Measurements from ENCODE around the gene VAV1. TPM values are rescaled to one million over a fixed set of nuclear protein-coding genes. Genes with fewer than 3 reads are reported as not detected.

VAV1 gene
- total and polyA plus RNA-seq, 2 experiments from 2014 or later, result 0.82 to 1.8 TPM

DNA sequence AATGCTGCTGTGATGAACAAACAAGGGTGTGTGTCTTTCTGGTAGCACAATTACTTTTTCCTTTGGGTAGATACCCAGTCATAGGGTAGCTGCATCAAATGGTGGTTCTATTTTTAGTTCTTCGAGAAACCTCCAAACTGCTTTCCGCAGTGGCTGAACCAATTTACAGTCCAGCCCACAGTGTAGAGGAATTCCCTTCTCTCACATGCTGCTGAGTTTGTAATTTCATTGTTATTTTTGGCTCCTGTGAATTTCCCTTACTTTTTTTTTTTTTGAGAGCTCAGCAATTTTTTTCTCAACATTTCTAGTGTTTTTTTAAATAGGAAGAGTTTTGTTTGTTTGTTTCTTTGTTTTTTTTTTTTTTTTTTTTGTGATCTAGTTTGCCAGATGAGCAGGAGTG, 77.4 kb downstream of the VAV1 start:
- Histone ChIP-seq H4K20me1 (replicated peaks; ENCODE audit: insufficient read depth) (no peaks in the 10 kb centered on the region), H3K27me3 (ENCODE audit: insufficient read depth) (no peaks in the 10 kb centered on the region), H3K4me2 (no peak overlapping the region), H3F3A (replicated peaks; ENCODE audit: low read depth) (no peaks in the 10 kb centered on the region), H3K79me2 (replicated peaks; ENCODE audit: insufficient read depth) (no peaks in the 10 kb centered on the region), H3K4me3 (no peak overlapping the region), H3K27ac (ENCODE audit: low read depth) (no peak overlapping the region), H3K4me1 (ENCODE audit: insufficient read depth) (no peaks in the 10 kb centered on the region), H3K36me3 (ENCODE audit: insufficient read depth) (no peaks in the 10 kb centered on the region), H2AFZ (no peak overlapping the region), H3K9me2 (ENCODE audit: insufficient read depth) (no peaks in the 10 kb centered on the region)
- peaks cover 15% of the 10 kb centered on the region for H3K36me3 Mint-ChIP-seq (ENCODE audit: low read depth)
- ATAC-seq (no peak), DNase-seq (ENCODE audit: low spot score) (no peak)
- H3K27me3 Mint-ChIP-seq (ENCODE audit: insufficient read depth, low read depth, poor library complexity), result peaks cover 6% of the 10 kb centered on the region
- peaks cover 70% of the 10 kb centered on the region for H3K9me3 Mint-ChIP-seq
- H3K4me3 Mint-ChIP-seq, result no peak overlapping the region
- no peaks in the 10 kb centered on the region for H3K4me1 Mint-ChIP-seq
- no peak for TF ChIP-seq ZNF114 (CRISPR knock-in tag; IDR thresholded peaks at IDR 0.05)
- TF ChIP-seq ZNF462 (CRISPR knock-in tag; IDR thresholded peaks at IDR 0.05), result no peak
- TF ChIP-seq REST (IDR thresholded peaks at IDR 0.05; ENCODE audit: unreplicated experiment), result no peak
- no peak for TF ChIP-seq EZH2 (IDR thresholded peaks at IDR 0.05; ENCODE audit: low read depth, unreplicated experiment)
- TF ChIP-seq JUNB (IDR thresholded peaks at IDR 0.05; ENCODE audit: unreplicated experiment), result no peak
- TF ChIP-seq STAT1 (IDR thresholded peaks at IDR 0.05; ENCODE audit: unreplicated experiment), result no peak
- no peak for TF ChIP-seq EZH2phosphoT487 (IDR thresholded peaks at IDR 0.05; ENCODE audit: unreplicated experiment)
- TF ChIP-seq ETS1 (IDR thresholded peaks at IDR 0.05), result no peak
- TF ChIP-seq, protein P1, sequence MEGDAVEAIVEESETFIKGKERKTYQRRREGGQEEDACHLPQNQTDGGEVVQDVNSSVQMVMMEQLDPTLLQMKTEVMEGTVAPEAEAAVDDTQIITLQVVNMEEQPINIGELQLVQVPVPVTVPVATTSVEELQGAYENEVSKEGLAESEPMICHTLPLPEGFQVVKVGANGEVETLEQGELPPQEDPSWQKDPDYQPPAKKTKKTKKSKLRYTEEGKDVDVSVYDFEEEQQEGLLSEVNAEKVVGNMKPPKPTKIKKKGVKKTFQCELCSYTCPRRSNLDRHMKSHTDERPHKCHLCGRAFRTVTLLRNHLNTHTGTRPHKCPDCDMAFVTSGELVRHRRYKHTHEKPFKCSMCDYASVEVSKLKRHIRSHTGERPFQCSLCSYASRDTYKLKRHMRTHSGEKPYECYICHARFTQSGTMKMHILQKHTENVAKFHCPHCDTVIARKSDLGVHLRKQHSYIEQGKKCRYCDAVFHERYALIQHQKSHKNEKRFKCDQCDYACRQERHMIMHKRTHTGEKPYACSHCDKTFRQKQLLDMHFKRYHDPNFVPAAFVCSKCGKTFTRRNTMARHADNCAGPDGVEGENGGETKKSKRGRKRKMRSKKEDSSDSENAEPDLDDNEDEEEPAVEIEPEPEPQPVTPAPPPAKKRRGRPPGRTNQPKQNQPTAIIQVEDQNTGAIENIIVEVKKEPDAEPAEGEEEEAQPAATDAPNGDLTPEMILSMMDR (conservative IDR thresholded peaks at IDR 0.05; ENCODE audit: low read depth in 2 of 2), result no peak
- TF ChIP-seq NANOG (IDR thresholded peaks at IDR 0.05; ENCODE audit: borderline replicate concordance), result no peak
- TF ChIP-seq POLR2AphosphoS5 (IDR thresholded peaks at IDR 0.05; ENCODE audit: low read depth), result no peak
- no peak for TF ChIP-seq CREB1 (CRISPR knock-in tag; IDR thresholded peaks at IDR 0.05; ENCODE audit: low read depth)
- TF ChIP-seq ZNF331 (CRISPR knock-in tag; IDR thresholded peaks at IDR 0.05; ENCODE audit: low read depth), result no peak
- no peak overlapping the region for H3K27ac Mint-ChIP-seq

Data from GM23338 (cell line).